ENCODE data around the gene ITPK1.
"Not testable (repeated sequence)": the region's sequence is repeated elsewhere in the genome, so short reads cannot be mapped to it uniquely, and the experiment has no call there.

The ITPK1 gene

DNA sequence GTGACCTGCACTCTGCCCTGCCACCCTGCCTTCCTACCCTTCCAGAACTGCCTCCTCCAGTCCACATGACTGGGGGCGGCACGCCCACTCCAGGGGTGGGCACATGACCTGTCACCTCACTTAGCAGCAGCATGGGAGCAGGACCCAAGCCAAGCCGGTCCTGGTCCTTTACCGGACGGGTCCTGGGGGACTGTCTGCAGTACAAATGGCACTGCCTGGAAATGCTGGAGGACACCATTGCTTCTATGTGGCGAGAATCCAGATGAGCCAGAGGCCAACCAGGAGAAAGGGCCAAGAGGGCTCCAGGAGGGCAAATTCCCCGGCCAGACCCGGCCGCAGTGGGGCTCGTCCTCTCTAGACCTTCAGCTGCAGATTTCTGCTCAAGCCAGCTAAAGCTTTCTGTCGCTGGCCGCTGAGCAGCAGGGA lies 33.1 kb downstream of the ITPK1 start:
- no peak for DNase-seq

DNA sequence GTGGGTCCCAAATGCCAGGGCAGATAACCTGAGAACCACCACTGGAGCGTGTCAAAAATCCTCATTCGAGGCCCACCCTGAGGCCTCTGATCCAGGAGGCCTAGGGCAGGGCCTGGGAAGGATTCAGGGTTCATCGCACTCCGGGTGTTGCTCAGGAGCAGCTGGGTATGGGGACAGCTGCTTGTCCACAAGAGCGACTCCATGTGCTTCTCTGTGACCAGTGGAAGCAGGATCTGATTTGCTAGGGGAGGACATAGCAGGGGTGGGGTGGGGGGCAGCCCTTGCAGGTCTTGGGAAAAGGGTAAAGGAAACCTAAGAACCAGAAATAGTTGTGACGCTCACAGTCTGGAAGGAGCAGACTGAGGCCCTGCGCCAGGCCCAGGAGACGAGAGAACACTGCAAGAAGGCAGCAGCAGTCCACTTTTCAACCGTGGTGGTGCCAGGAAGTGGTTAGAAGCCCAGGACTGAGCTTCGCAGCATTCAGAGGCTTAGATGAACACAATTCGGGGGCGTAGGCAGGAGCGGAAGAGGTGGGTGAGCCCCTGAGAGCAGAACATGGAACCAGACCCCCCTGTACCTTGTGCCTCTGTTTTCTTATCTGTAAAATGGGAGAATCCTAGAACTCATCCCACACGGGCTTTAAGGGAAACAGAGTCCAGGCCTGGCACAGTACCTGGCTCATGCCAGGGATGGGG lies 33.7 kb downstream of the ITPK1 start:
- no peak for DNase-seq

DNA sequence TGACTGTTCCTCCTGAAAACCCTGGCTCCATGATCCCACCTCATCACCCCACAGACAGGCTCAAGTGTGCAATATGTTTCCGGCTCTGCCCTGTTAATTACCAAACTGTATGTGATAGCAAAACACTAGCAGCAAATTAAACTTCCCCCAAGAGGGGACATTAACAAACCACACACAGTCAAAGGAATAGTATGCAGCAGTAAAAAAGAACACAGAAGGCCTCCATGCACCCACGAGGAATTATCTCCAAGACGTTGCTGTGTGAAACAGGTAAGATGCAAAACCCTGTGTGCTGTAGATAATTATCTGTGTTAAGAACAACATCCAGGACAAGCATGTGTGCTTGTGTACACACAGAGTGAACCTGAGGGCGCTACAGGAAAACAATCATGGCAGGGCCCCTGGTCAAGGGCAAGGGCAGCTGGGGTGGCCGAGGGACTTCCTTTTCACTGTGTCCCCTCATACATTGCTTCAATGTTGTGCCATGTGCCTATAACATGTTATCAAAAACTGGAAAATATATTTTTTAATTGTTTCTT lies 35.8 kb downstream of the ITPK1 start:
- DNase-seq, result no peak

DNA sequence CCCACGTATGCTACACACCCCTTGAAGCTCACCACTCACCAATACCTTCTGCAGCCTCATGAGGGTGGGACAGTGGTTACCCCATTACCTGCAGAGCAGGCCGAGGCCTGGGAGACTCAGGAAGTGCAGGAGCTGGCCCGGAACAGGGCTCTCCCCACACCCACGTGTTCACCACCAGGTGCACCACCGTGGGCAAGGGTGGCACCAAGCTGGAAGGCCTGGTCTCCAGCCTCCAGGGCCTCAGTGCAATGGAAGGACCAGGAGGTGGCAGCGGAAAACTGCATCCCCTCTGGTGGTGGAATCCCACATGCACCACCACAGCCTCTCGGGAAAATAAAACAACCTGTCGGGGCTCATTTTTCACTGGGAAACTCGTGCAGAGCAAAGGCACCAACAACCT lies 36.4 kb downstream of the ITPK1 start:
- no peak for DNase-seq

DNA sequence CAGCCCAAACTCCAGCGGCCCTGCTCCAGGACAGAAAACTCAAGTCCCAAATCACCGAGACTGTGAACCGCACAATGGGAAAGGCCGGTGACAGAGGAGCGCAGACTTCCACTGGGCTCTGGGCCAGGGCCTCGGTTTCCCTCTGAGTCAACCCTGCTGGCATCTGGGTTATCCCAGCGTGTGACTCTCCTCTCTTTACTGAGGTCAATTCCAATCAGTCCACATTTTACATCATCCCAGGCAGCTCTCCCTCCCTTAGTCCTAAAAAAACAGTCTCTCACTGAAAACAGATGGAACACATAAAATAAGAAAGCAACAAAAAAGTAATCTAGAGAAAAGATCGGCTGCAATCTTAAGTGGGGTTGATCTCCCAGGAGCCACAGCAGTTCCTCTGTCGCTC lies 36.9 kb downstream of the ITPK1 start:
- no peak for DNase-seq

DNA sequence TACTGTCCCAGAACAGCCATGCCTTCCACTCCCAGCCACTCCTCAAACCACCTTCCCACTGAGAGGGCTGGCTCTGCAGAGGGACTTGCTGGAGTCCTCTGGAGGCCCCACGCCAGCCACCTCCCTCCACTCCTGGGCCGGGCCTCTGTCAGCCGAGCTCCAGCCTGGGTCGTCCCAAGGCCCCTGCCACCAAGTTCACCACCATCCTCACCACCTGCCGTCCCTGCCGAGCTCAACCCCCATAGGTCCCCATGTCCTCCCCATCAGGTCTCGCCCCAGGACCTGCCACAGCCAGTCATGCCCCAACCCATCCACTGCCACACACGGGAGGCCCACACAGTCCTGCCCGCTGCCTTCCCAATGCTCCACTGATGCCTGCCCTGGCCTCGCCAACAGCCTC lies 39.0 kb downstream of the ITPK1 start:
- no peak for DNase-seq

DNA sequence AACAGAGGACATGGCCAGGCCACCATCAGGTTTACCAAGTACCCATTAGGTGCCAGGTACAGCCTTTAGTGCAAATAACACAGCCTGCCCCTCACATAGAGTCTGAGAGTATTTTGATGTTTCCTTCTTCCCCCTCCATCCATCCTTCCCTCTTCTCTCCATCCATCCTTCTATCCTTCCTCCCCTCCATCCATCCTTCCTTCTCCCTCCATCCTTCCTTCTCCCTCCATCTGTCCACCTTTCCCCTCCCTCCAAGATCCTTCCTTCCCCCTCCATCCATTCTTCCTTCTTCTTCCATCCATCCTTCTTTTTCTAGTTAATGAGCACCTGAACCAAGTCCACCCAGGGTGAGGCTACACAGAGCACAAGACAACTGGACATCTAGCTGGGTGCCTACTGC lies 39.8 kb downstream of the ITPK1 start:
- DNase-seq, result no peak

DNA sequence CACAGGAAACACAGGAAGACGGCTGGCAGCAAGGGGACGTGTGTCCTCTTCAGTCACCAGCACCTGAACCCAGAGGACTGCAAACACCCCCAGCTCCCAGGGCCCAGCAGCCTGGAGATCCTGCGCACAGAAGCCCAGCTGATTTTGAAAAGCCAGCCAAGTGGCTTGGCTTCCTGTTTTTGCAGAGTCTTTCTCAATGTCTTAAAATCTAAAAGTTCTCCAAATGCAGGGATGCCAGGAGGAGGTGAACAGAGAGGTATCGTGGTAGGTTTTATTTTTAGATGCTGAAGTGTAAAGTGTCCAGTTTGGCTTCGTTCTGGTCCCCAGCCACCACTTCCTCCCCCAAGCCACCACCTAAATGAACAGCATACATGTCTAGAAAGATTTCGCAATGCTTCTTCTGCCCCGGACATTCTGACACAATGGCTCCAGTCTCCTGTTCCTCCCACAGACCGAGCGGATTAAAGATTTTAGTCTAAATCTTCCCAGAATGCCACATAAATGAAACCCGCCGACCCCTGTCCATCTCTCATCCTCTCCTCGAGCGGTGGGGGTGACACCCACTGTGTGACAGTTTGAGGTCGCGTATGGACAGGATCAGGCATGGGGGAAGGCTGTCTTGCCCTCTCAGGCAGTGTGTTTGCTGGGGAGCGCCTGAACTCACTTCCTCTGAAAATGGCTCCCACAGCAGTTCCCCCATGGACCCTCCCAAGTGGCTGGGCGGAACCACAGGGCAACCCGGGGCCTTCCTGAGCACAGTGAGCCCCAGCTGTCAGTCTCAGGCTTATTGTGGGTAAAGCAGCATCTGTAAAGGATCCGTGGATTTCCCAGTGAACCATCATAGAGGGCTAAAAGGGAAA lies 41.6 kb downstream of the ITPK1 start:
- DNase-seq, result no peak

DNA sequence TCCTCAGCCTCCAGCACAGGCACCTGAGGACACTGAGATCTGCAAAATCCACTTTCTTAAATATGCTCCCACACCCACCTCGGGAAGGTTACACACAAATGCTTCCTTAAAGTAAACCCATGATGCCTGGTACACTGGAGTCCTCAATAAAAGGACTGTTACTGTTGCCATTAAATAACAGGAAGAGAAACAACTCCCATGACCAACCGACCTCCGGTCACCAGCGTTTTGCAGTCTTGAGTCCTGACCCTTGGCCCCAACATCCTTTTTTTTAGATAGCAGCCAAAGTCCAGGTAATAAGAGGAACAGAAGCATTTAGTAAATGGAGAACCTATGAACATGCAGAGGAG lies 42.4 kb downstream of the ITPK1 start:
- DNase-seq, result no peak

DNA sequence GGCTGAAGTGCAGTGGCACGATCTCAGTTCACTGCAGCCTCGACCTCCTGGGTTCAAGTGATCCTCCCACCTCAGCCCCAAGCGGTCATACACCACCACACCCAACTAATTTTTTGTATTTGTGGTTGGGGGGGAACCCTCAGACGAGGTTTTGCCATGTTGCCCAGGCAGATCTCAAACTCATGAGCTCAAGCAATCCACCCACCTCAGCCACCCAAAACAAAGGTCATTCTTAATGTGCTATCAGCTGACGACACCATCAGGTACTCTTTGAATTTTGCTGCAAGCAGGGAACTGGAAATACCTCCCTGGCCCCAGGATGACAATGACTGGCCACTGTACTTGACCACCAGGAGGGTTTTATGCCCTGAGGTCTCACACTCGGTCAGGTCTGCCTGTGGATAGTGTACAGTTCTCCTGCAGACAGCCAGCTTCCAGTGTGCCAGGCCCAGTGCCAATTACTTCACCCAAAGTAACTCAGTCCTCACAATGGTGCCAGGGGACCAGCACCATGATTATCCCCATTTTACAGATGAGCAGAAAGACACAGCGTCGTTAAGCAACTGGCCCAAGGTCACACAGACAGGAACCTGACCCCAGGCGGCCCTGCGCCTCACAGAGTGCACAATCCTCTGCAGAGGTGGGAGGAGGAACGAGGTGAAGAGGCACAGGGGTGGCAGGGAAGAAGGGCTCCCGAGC lies 42.9 kb downstream of the ITPK1 start:
- DNase-seq, result no peak

DNA sequence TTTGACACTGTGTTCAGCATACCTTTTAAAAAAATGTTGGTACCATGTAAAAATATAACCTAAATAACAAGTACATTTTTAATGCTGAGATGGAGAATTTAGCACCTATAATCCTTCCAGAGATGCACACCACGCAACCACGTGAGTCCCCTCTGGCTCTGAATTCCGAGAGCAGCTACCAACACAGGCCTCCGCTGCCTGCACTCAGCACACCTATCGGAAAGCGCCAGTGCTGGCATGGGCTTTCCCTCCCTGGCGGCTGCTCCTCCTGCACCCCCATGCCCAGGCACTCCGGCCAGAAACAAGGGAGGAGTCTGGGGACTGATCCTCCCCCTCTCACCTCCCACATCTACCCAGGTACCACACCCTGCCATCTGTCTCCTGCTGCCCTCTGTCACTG lies 47.0 kb downstream of the ITPK1 start:
- no peak for DNase-seq

DNA sequence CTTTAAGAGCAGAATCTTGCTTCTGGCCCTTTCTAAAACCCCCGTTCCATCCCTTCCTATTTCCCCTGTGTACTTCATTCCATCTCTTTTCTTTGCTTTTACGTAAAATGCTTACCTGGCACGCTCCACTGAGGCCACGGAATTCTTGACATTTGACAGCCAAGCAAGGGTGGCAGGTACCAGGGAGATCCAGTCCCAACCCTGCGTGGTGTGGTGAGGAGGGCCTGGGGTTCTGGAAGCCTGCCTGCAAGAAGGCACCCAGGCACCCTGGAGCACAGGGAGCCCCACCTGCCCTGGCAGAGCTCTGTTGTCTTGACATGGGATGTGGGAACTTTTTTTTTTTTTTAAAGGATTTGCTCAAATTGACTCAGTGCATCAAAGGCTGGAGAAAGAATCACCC lies 48.6 kb downstream of the ITPK1 start:
- no peak for DNase-seq

DNA sequence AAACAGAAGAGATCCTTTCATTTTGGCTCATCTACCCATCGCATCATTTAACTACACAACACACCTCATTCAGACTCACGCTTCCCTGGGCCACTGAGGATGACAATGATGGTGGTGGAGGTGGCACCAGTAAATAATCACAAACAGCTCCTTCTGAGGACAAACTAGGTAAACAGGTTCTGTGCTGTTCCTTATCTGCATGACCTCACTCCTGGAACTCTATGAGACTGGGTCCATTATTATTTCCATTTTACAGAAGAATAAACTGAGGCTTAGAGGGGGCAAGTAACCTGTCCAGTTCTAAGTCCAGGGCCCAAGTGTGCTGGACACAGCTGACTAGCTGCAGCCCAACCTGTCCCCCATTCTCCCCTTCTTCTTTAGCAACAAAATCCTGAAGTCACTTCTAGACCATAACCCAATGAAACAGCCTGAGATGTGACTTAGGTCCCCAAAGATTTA lies 50.4 kb downstream of the ITPK1 start:
- no peak for DNase-seq

DNA sequence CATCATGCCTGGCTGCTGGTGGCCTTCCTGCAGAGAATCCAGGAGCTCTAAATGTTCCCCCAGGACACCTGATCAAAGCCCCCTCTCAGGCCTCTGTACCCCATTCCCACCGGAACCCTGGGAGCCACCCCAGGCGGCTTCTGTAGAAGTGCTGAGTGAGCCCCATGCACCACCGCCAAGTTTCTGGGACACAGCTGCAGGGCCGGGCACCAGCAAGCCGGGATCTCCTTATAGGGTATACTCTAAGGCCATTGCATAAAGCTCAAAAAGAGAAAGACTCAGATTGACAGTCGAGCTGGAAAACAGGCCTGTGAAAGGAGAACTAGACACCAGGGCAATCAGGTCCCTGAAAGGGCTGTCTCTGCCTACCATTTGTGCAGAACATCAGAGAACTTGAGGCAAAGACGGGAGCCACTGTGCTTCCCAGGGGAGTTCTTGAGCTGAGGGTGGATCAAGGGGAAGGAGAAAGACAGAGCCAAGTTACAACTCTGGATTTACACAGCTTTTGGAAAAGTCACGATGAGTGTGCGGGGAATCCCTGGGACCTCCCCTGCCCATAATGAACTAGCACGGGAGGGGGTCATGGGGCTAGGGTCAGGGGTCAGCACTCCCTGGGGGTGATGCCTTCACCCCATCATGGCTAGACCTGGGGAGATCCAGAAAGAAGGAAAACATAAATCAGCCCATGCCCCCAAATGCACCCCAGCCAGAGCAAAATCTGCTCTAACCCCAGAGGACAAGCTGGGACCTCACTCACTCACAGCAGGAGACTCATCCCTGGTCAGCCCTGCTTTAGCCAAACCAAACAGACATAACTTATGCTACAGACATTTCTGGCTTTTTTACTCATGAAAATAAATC lies 51.1 kb downstream of the ITPK1 start:
- DNase-seq, result no peak

DNA sequence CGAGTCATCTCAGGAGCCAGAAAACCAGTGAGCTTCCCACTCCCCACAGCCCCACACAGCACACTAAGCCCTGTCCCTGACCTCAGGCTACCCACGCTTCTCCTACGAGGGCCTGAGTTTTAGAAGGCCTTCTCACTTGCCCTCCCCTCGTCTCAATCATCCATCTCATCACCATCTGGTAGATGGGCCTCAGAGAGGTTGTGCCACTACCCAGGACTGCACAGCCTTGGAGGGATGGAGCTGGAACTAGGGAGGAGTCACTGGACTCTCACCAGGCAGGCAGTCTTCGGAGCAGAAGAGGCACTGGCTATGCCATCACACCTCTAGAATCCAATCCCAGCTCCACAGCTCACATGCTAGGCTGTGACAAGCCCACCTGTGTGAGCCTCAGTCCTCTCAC lies 52.3 kb downstream of the ITPK1 start:
- DNase-seq, result no peak

DNA sequence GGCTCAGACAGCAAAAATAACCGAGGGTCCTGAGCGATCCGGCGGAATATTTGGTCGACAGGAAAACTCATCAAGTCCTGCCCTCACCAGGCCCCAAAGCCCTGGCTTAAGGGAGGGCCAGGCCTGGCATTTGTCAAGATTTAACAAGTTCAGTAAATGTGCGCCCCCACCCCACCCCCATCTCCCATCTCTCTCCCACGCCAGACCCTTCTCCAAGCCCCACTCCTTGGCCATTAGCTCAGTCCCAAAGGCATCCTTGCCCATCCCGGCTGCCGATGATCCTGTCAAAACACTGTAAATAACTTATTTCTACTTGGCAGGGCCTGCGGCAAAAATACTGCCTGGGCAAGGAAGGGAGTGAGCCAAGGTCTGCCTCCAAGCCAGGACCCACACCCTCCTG lies 52.8 kb downstream of the ITPK1 start:
- DNase-seq, result no peak

DNA sequence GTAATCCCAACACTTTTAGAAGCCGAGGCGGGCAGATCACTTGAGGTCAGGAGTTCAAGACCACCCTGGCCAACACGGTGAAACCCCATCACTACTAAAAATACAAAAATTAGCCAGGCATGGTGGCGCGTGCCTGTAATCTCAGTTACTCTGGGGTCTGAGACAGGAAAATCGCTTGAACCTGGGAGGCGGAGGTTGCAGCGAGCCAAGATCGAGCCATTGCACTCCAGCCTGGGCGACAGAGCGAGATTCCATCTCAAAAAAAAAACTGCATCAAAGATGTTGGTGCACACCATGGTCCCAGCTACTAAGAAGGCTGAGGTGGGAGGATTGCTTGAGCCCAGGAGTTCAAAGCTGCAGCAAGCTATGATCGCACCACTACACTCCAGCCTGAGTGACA lies 53.7 kb downstream of the ITPK1 start:
- not testable (repeated sequence) for DNase-seq

DNA sequence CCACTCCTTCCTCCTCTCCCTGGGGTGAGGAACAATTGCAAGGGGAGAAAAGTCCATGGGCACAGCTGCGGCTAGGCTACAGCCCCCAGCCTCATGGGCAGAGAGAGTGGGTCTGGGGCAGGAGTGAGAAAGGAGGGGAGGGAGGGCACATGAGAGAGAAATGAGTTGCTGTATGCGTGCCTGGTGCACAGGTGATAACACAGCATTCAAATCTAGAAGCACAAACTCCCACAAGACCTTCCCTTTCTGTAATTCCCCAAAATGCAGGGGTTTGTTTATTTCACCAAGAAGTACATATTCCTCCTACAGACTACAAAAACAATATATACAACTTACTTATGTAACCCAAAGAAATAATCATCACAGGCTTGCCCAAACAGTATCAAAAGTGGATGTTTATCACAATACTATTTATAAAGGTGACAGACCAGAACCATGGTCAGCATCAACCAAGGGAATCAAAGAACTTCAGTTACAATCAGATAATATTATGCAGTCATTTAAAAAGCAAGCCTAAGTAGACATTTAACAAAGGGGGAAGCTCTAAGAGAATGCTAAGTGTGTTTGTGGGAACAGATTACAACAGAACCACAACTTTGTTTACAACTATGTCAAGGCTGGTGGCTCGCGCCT lies 54.2 kb downstream of the ITPK1 start:
- DNase-seq, result no peak

DNA sequence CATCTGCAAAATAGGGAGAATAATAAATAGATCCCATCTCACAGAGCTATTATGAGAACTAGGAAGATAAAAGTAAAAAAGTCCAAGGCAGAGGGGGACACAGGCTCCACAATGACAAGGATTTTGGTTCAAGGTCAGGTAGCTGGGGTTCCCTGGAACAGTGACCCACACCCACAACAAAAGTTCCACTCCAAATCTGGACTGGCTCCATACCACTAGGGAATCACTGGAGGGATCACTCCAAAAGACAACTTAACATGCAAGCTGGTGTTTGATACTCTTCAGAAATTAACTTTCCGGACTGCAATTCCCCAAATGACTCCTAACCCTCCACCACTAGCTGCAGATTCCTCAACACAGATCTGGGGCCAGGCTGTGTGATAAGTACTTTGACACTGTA lies 54.9 kb downstream of the ITPK1 start:
- no peak for DNase-seq

DNA sequence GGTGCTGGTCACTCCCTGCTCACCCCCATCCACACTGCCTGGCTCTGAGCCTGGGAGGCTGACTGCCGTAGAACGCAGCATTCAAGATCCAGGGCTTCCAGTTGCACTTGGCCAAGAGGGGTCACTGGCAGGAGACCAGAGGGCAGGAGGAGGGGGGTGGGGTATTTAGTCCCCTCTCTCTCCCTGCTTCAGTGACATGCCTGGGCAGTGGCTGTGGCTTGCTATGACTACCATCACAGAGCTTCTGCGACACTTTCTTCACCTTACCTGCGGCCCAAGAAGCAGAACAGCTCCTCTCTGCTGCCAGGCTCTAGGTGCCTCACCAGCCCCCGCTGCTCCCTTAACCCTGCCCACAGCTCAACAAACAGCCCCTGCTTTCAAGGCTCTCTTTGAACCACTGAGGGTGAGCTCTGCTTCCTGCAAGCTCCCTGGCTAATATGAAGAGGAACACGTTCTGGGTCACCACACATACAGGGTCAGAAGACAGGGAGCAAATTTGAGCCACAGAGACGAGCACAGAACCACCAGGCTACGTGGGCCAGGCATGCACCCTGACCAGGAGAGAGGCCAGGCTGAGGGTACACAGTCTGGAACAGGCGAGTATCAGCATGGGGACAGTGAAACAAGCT lies 55.7 kb downstream of the ITPK1 start:
- DNase-seq, result no peak

DNA sequence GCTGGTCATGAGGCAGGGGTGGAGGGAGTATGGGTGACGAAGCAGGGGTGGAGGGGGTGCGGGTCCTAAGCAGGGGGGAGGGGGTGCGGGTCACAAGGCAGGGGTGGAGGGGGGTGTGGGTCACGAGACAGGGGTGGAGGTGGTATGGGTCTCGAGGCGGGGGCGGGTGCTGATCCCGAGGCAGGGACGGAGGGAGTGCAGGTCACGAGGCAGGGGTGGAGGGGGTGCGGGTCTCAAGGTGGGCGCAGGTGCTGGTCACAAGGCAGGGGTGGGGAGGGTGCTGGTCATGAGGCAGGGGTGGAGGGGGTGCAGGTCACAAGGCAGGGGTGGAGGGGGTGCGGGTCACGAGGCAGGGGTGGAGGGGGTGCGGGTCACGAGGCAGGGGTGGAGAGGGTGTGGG lies 56.5 kb downstream of the ITPK1 start:
- no peak for DNase-seq
